Skeletal muscle cell (primary cell): ENCODE measurements around the gene PNMA8B.

Experiments used
- DNase-seq: peaks from one replicate; pipeline ENCODE4 v3.0.0-alpha.2; 2010; ENCODE audit warnings: low read depth
- H3K4me3 ChIP-seq: 2 replicates; pipeline ENCODE4 v1.5.1; 2011; ENCODE audit warnings: low read depth, mild to moderate bottlenecking, control low read depth, low read length, moderate library complexity

PNMA8B gene

DNA sequence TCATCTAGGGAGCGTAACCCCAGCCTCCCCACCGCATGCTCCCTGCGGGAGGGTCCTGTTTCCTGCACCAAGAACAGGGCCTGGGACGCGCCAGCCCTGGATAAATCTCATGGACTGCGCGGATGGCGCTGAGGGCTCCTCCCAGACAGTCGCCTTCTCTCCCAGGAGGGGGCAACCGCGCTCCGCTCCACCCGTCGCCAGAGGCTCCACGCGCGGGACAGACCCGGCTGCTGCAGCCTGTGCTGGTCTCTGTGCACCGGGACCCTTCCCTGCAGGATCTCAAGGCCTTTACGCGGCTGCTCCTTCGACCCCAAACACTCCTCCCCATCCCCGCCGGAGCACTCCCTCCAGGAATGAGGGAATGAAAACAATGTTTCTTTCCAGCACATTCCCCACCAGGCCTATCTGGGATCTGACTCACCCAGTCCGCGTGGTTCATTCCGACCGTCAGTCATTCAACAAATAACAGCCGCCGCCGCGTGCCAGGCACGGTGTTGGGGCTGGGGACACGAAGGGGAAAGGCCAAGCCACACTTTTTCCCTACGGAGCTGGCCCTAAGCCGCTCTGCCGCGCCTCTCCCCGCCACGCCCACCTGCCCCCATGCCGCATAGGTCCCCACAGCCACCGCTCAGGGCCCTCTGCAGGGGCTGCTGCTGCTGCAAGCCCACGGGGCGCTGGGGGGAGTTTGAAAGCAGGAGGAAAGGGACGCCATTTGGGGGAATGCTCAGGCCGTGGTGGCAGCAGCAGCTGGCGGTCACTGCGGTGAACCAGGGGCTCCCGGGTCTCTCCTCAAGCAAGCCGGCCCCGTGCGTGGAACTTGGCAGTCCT, 6.0 kb downstream of the PNMA8B start:
- H3K4me3 ChIP-seq: no peak overlapping the region
- DNase-seq: no peak

DNA sequence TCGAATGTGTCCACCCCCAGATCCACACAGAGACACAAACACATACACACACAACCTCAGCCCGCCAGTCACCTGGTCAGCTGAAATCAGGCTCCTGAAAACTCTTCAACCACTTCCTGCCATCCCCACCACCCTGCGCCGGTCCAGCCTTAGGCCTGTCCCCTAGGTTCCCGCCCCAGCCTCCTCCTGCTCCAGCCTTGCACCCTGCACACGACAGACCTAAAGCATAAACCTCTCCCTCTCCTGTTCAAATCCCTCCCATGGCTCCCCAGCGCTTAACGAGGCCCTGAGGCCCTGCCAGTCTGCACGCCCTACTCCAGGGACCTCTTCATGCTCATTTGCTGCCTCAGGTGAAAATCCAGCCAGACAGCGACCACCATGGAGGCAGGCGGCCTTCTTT, 7.1 kb downstream of the PNMA8B start:
- no peak overlapping the region for H3K4me3 ChIP-seq
- no peak for DNase-seq

DNA sequence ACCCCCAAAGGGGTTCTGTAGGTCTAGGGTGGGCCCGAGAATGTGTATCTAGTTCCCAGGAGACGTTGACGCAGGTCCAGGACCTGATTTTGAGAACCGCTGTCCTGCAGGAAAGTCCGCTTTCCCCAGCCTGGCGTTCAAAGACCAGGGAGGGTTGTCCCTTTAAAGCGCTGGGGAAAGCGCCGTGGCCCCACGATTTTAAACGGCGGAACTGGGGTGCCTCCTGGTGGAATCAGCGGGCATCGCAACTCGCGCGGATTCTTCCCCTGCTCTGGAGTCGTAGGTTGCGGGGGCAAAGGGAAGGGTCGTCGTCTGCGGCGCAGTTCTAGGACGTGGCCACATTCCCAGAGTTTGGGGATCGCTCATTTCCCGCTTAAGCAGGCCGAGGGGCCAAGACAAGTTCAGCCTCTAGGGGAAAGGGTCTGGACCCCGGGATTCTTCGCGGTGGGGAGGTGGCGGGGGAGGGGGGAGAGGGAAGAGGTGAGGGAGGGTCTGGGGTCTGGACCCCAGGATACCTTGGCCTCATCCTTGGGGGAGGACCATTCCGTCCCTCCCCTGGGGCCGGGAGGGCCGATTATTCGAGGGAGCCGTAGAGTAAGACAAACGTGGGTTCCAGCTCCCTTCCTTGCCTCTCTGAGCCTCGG, 7.7 kb downstream of the PNMA8B start:
- DNase-seq: no peak
- peak overlapping the region; percentile 42 for H3K4me3 ChIP-seq

DNA sequence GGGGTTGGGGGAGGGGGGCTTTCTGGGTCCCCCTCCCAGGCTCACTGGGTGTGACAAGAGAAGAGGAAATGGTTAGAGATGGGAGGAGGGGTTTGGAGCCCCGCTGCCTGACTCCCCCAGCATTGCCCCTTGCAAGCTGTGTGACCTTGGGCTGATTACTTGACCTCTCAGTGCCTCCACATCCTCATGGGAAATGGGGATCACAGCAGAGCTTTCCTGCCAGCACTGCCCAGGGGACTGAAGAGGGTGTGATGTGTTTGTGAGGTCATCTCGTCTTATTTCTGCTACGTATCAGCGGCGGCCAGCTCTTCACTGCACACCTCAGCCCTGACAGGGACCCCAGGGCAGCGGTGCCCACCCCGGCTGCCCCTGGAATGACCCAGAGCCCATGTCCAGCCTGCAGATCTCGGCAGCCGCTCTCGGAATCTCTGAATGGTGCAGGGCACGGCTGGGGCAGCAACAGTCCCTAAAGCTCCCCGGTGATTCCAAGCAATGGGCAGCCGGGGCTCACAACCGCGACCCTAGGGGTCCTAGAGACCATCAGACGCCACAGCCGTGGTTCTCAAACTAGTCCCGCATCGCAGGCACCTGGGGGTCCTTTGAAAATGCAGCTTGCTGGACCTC, 8.4 kb downstream of the PNMA8B start:
- peak overlapping the region; percentile 42 for H3K4me3 ChIP-seq
- DNase-seq: no peak

DNA sequence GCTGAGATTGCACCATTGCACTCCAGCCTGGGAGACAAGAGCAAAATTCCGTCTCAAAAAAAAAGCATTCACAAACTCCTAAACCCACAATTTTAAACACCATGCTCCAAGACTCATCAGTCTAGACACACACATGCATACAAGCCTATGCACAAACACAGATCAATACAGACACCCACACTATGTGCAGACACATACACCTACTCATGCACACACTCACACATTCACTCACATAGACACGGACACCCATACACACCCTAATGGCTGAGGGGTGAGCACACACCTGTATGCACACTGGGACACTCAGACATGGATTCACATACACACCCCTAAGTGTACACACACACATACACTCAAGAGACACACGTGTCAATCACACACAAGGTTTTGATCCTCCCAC, 9.3 kb downstream of the PNMA8B start:
- no peak overlapping the region for H3K4me3 ChIP-seq
- DNase-seq: no peak

DNA sequence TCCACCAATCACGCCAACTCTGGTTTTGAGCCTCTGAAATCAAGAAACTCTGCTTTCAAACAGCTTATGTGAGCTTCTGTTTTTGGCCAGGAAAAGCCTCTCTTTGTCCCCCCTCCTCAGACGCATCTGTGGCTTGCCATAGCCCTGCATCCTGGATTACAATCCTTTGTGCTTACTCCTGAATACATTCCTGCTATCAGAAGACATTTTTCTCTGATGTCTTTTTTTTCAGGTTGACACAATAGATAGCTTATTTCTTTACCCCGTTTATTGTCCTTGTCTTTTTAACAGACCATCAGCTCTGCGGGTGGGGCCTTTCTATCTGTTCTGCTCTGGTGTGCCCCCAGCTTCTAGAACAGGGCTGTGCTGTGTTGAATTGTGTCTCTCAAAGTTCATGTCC, 11.0 kb downstream of the PNMA8B start:
- no peak for DNase-seq
- no peak overlapping the region for H3K4me3 ChIP-seq

DNA sequence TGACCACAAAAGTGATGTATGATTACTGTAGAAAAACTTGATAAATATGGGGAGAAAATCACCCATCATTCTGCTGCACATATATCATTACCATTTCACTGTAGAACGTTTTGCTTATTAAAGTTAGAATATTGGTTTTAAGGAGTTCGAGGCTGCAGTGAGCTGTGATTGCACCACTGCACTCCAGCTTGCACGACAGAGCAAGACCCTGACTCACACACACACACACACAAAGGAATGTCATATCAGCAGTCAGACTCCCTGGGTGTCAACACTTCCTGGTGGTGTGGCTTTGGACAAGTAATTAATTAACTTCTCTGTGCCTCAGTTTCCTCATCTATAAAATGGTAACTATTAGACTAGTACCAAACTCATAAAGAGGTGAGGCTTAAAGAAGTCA, 13.0 kb downstream of the PNMA8B start:
- no peak for DNase-seq
- no peak overlapping the region for H3K4me3 ChIP-seq

DNA sequence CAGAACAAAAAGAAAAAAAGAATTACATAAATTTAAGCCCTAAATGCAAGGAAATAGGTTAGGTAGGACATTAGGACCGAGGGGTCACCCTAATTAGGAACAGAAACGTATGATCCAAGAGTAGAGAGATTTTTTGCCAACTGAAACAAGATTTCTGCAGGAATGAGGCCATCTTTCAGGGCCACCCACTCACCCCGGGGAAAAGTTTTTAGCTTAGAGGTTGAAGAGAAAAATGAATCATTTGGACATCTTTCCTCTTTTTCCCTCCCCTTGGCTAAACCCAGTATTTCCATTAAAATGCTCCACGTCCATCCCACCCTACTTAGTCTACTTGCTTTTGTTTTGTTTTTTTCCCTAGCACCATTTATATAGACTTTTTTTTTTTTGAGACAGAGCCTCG, 13.7 kb downstream of the PNMA8B start:
- H3K4me3 ChIP-seq: no peak overlapping the region
- no peak for DNase-seq

DNA sequence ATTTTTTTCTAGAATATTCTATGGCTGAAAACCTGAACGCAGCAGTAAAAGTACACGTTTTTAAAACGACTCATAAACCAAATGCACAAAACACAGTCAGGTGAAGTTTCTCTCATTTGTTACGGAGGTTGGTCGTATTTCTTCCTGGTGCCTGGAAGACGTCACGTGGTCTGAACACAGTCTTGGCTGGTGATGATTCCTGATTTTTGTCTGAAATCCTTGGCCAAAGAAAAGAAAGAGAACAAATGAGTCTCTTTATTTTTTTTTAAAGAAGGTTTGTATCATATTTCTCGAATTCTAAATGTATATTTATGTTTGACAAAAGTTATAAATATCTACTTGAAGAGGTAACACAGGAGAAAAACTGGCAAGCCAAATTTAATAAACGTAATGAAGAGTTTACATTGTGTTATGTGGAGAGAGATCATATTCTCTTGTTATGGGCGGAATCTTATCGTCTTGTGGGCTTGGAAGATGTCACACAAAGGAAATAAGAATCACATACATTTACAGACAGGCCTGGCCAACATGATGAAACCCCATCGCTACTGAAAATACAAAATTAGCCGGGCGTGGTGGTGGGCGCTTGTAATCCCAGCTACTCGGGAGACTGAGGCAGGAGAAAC, 14.3 kb downstream of the PNMA8B start:
- no peak for DNase-seq
- H3K4me3 ChIP-seq: no peak overlapping the region

DNA sequence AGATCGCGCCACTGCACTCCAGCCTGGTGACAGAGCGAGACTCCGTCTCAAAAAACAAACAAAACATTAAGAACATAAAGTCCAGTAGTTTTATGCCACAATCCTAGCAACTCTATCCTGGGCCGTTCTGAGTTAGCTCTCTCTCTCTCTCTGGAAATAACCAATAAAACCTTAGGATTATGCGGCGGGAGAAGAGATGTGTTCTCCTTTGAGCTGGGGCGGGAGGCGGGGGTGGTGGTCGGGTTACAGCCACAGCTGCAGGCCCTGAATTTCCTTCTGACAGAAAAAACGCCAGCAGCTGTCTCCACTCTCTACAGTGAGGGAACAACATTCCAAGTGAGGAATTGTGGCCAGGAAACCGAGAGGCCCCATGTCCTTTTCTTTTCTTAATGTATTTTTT, 15.3 kb downstream of the PNMA8B start:
- no peak overlapping the region for H3K4me3 ChIP-seq
- DNase-seq: peak; percentile 76

DNA sequence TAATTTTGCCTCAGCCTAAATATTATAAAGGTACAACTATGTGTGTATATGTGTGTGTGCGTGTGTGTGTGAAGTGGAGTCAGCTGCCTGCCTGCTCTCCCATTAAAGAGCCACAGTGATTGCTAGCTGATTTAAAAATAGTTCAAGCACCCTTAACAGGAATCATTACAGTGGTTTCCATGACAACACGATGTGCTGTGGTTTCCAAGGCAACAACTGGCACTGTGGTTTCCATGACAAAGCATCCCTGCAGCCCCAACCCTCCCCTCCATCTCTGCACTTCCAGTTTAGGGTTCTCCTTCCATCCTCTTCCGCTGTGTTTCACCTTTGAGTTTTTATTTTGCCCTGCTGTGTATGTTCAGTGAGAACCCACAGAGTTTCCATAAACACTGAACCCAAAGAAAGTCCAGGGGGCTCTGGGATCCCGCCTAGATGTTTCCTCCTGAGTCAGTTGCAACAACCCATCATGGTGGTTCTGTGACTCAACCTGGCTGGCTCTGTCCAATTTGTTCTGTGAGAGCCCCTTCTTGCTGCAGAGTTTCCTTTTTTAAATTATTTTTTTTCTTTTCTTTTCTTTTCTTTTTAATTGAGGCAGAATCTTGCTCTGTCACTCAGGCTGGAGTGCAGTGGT, 17.2 kb downstream of the PNMA8B start:
- no peak overlapping the region for H3K4me3 ChIP-seq
- DNase-seq: no peak

DNA sequence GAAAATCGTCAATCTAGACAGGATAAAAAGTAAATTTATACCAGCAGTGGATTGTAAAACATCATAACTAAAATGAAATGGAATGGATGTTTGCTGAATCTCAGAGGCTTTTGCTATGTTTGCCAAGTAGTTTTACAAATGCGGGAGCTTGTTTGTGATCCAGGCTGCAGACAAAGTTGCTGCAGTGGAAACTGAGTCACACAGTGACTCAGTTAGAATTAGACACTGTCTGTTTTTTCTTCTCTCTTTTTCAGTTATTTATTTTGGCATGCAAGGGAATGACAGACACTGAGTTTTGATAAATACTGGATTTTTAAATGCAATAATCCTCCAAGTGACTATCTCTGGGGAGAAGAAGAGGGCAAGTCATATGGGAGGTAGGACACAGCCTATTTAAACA, 19.7 kb downstream of the PNMA8B start:
- H3K4me3 ChIP-seq: no peak overlapping the region
- DNase-seq: no peak

DNA sequence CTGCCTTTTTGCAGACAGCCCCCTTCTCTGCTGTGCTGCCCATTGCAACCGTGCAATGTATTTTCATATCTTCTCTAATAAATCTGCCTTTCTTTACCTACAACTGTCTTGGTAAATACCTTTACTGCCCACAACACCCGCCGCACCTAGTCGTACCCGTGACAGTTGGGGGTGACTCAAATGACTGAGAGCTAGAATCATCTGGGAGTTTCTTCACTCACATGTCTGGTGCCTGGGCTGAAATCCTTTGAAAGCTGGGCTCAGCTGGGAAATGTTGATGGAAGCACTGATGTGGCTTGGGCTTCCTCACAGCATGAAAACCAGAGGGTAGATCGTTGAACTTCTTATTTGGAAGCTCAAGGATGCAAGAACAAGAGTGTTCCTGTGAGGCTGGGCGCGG, 21.5 kb downstream of the PNMA8B start:
- no peak overlapping the region for H3K4me3 ChIP-seq
- no peak for DNase-seq

DNA sequence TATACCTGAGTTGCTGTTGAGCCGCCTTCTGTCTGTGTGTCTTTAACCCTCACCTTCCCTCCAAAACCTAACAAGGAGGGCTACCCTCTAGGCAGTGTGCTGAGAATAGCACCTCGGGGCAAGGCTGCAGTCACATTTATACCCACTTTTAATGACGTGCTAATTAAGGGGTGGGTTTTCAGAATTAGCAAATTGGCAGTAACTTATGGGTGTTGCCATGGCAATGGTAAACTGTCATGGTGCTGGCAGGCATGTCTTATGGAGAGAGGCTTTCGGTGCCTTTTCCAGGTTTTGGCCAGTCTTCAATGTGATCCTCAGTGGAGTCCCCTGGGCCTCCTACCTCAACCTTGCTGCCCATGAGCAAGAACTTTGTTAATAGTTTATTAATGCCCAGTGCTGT, 23.1 kb downstream of the PNMA8B start:
- no peak overlapping the region for H3K4me3 ChIP-seq
- DNase-seq: no peak

DNA sequence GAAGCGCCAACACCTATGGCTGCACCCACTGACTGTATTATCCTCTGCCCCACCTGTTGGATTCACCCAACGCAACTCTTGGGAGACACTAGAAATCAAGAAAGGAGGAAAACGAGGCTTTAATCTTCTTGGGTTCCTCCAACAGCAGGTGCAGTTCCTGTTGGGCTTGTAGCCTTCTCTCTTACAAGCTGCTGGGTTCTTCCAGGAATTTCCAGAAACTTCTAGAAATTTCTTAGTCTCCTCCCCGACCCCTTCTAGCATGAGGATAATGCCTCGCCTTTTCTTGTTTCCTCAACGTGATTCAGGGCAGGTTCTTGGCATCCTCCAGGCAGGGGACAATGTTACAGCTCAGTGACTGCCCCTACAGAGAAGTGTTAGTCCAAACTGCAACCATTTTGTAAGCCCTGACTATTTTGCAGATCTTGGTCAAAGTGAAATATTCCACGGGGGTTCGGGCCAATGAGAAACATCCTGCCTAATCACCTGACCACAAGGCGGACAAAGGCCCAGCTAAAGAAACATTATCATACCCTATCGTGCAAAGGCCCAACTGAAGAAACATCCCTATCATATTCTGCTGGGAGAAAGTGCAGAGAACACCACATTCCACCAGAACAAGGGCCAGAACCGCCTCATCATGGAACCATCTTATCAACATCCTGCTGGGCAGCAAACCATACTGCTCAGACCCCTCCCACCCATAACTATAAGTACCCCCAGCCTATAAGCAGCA, 23.7 kb downstream of the PNMA8B start:
- H3K4me3 ChIP-seq: peak overlapping the region; percentile 46
- DNase-seq: no peak

DNA sequence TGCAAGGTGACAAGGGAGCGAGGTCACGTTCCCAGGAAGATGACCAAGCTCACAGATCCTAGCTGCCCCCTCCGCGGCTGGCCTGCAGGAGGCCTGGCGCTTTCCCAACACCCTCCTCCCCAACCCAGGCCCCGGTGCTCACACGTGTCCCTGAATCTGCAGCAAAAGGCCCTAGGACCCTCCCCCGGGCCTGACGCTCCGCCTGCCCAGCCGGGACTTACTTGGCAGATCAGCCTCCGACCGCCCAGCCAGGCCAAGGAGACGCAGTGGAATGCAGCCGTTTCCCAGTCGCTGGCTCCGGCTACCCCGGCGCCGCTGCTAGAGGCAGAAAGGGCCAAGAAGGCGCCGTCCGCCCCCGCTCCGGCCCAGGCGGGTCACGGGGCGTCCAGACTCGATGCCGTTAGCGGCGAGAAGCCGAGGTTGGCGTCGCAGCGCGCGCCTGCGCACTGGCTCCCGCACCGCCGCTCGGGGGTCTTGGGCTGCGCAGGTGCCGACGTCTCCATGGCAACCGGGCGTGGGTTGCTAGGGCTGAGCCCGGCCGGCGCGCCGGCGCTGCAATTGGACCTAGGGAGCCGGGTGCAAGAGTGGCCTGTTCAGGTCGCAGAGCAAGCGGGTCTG, 24.4 kb downstream of the PNMA8B start, which contains the start of gene PNMA8A:
Gene PNMA8A (minus strand): TSS at position 448 of the 618 bp plus-strand sequence. CDS start 528 bp downstream, outside the sequence.
- peak within 1 kb of the TSS; percentile 46 for H3K4me3 ChIP-seq
- DNase-seq: no peak

DNA sequence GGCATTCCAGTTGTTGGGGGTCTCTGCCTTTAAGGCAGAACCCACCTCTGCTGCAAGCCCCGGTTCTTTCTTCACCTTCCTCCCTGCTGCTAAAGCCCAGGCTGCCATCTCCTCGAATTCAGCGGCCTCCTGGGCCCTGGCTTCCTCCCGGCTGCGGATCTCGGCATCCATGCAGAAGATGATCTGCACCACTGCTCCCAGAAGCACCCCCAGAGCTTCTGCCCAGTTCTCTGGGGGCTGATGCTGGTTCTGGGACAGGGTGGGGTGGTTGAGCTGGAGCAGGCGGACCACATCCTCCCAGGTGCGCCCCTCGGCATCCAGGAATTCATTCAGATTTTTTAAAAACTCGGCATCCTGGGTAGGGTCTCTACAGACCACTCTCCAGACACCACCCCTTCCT, 25.3 kb downstream of the PNMA8B start:
- H3K4me3 ChIP-seq: no peak overlapping the region
- DNase-seq: no peak

DNA sequence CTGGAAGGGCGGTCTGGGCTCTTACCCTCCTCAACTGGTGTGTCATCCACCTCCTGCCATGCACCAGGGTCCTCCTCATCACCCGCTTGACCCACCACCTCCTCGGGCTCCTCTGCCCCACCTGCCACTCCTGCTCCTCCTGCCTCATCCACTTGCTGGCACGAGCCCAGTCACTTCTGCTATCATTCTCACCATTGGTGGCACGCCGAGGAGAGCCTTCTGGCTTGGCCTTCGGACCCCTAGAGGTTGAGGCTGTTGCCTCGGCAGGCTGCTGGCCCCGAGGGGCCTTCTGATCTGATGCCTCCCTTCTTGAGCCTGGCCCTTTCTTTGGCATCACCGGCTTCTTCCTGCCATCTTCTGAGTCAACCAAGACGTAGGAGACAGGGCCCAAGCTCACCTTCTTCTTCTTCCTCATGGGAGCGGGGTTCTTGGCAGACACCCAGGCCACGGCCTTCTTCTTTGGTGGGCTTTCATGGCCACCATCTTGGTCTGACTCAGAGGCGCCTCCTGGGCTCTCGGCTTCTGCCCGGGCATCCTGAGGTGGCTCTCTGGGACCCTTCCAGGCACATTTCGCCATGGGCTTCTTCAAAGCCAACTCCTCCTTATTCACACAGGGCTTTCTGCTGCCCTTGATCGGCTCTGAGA, 26.0 kb downstream of the PNMA8B start:
- no peak overlapping the region for H3K4me3 ChIP-seq
- DNase-seq: no peak
